GM12891 (cell line): ENCODE measurements around the gene CPS1.

Experiments used
- POLR2A ChIP-seq: IDR thresholded peaks from 2 replicates; pipeline ENCODE4 v1.6.1; 2011; ENCODE audit warnings: low read depth, low read length, control low read depth
- POLR2AphosphoS5 ChIP-seq: IDR thresholded peaks from 2 replicates; pipeline ENCODE4 v1.6.1; 2011; ENCODE audit warnings: low read depth, low read length, control low read depth
- SPI1 ChIP-seq: IDR thresholded peaks from 2 replicates; pipeline ENCODE4 v1.6.1; 2011; ENCODE audit warnings: low read depth, low read length, control low read depth
- TAF1 ChIP-seq: IDR thresholded peaks from 2 replicates; pipeline ENCODE4 v1.6.1; 2011; ENCODE audit warnings: low read depth, low read length, control low read depth

DNA sequence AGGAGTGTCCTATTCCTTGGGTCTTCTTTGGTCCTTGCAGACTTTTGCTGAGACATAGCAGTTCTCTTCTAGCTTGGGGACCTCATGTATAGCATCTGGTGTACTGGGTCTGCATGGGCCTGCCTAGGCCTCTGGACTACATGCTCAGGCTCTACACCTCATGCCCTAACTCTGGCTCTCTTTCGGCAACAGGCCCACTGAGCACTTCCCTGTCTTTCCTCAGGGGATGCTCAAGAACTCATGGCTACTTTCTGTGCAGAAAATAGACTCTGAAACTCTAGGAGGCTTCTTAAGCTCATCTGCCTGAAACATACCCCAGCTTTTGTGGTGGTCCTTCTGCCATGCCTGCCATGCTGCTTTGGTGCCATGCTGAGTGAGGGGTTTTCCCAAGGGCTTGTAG is 21.5 kb upstream of the CPS1 start:
- TF ChIP-seq POLR2A: no peak
- TF ChIP-seq POLR2AphosphoS5: no peak
- no peak for TF ChIP-seq TAF1
- TF ChIP-seq SPI1: no peak
